HepG2 (cell line): ENCODE data around the gene UCHL3. TPM values are rescaled to one million over a fixed set of nuclear protein-coding genes. Genes with fewer than 3 reads are reported as not detected.
A peak's percentile ranks its signal among the peaks of the same experiment; 100 is the strongest.

Experiments used
- IKZF1 ChIP-seq: fragments of 450-650 bp; IDR thresholded peaks from 2 replicates; pipeline ENCODE4 v1.7.1; 2016
- KMT2A ChIP-seq: sonication (generic); formaldehyde crosslinking; IDR thresholded peaks from 2 replicates; pipeline ENCODE4 v1.4.0; 2020; ENCODE audit warnings: missing genetic modification reagents
- LCORL ChIP-seq, 2 experiments: fragments of 450-650 bp in 1 of 2; sonication (generic) in 1 of 2; formaldehyde crosslinking in 1 of 2; IDR thresholded peaks; 2 replicates each; pipeline versions ENCODE4 v1.5.0 to v1.6.1; 2017 to 2020; ENCODE audit warnings: antibody characterized with exemption in 1 of 2, missing genetic modification reagents in 1 of 2
- MXI1 ChIP-seq: IDR thresholded peaks from 3 replicates; pipeline ENCODE4 v1.6.1; 2012; ENCODE audit warnings: low read depth, low read length, inconsistent platforms, borderline replicate concordance
- NCOA1 ChIP-seq: sonication (generic); formaldehyde crosslinking; IDR thresholded peaks from 2 replicates; pipeline ENCODE4 v1.9.0; 2021; ENCODE audit warnings: missing genetic modification reagents
- NFKB2 ChIP-seq: sonication (generic); formaldehyde crosslinking; IDR thresholded peaks from 2 replicates; pipeline ENCODE4 v1.4.0; 2020; ENCODE audit warnings: missing genetic modification reagents, borderline replicate concordance
- SP140L ChIP-seq: sonication (generic); formaldehyde crosslinking; IDR thresholded peaks from 2 replicates; pipeline ENCODE4 v1.4.0; 2020; ENCODE audit warnings: missing genetic modification reagents, borderline replicate concordance
- TOPORS ChIP-seq: sonication (generic); formaldehyde crosslinking; IDR thresholded peaks from 2 replicates; pipeline ENCODE4 v1.8.0; 2023; ENCODE audit warnings: mild to moderate bottlenecking, missing genetic modification reagents
- YEATS4 ChIP-seq: sonication (generic); formaldehyde crosslinking; IDR thresholded peaks from 2 replicates; pipeline ENCODE4 v1.4.0; 2020; ENCODE audit warnings: missing genetic modification reagents, borderline replicate concordance
- ZBTB1 ChIP-seq: sonication (generic); formaldehyde crosslinking; IDR thresholded peaks from 2 replicates; pipeline ENCODE4 v1.4.0; 2020; ENCODE audit warnings: missing genetic modification reagents, borderline replicate concordance
- ZFP1 ChIP-seq: IDR thresholded peaks from 2 replicates; pipeline ENCODE4 v1.6.1; 2016
- ZNF207 ChIP-seq: fragments of 450-650 bp; IDR thresholded peaks from 2 replicates; pipeline ENCODE4 v1.6.1; 2016; ENCODE audit warnings: antibody characterized with exemption, borderline replicate concordance
- ZNF30 ChIP-seq: sonication (generic); formaldehyde crosslinking; IDR thresholded peaks from 2 replicates; pipeline ENCODE4 v1.5.0; 2020; ENCODE audit warnings: mild to moderate bottlenecking, missing genetic modification reagents
- ZNF432 ChIP-seq: sonication (generic); formaldehyde crosslinking; IDR thresholded peaks from 2 replicates; pipeline ENCODE4 v1.5.0; 2020; ENCODE audit warnings: missing genetic modification reagents, mild to moderate bottlenecking, borderline replicate concordance
- ZNF451 ChIP-seq: sonication (generic); formaldehyde crosslinking; IDR thresholded peaks from 2 replicates; pipeline ENCODE4 v1.5.0; 2020; ENCODE audit warnings: mild to moderate bottlenecking, missing genetic modification reagents
- ZNF549 ChIP-seq: sonication (generic); formaldehyde crosslinking; IDR thresholded peaks from 2 replicates; pipeline ENCODE4 v1.5.0; 2020; ENCODE audit warnings: missing genetic modification reagents
- polyA plus RNA-seq, 8 experiments: library from polyadenylated mRNA; depleted of rRNA in 3 of 8; stranded (reverse) in 7 of 8; unstranded in 1 of 8; fragments of >200 nt; fragmentation: Illumina TruSeq in 4 of 8; extraction: Trizol in 4 of 8; gene quantifications; 2 replicates each; pipeline versions ENCODE4 v1.2.1 to v1.2.3, GENCODE V29; 2011 to 2016; ENCODE audit warnings: low read depth in 4 of 8, missing spikeins in 1 of 8, mixed read lengths in 1 of 8; ENCODE audit not compliant: insufficient read depth in 1 of 8
- total RNA-seq, 5 experiments: library from RNA; depleted of rRNA; stranded (reverse); fragments of >200 nt; fragmentation: Illumina TruSeq; extraction: Trizol; gene quantifications; 2 replicates each; pipeline ENCODE4 v1.2.3, GENCODE V29; 2016; ENCODE audit warnings: low read depth in 1 of 5
- TF ChIP-seq, protein P1 (sequence below): sonication (generic); formaldehyde crosslinking; IDR thresholded peaks from 2 replicates; pipeline ENCODE4; 2020; ENCODE audit warnings: missing genetic modification reagents, mild to moderate bottlenecking, borderline replicate concordance
- TF ChIP-seq, protein P2 (sequence below): sonication (generic); formaldehyde crosslinking; IDR thresholded peaks from 2 replicates; pipeline ENCODE4 v1.4.0; 2020; ENCODE audit warnings: missing genetic modification reagents, borderline replicate concordance
- TF ChIP-seq, protein P3 (sequence below): sonication (generic); formaldehyde crosslinking; IDR thresholded peaks from 2 replicates; pipeline ENCODE4 v1.4.0; 2020; ENCODE audit warnings: mild to moderate bottlenecking, missing genetic modification reagents
- TF ChIP-seq, protein P4 (sequence below): sonication (generic); formaldehyde crosslinking; IDR thresholded peaks from 2 replicates; pipeline ENCODE4 v1.8.1; 2023; ENCODE audit warnings: missing genetic modification reagents, mild to moderate bottlenecking, borderline replicate concordance
- TF ChIP-seq, protein P5 (sequence below): sonication (generic); formaldehyde crosslinking; IDR thresholded peaks from 2 replicates; pipeline ENCODE4 v1.4.0; 2020; ENCODE audit warnings: mild to moderate bottlenecking, missing genetic modification reagents

UCHL3 gene
- total and polyA plus RNA-seq, 2 of the 13 experiments (the other 11 are each of a cell fraction or from before 2014, with no cell fraction given): 36.2 to 93.3 TPM

DNA sequence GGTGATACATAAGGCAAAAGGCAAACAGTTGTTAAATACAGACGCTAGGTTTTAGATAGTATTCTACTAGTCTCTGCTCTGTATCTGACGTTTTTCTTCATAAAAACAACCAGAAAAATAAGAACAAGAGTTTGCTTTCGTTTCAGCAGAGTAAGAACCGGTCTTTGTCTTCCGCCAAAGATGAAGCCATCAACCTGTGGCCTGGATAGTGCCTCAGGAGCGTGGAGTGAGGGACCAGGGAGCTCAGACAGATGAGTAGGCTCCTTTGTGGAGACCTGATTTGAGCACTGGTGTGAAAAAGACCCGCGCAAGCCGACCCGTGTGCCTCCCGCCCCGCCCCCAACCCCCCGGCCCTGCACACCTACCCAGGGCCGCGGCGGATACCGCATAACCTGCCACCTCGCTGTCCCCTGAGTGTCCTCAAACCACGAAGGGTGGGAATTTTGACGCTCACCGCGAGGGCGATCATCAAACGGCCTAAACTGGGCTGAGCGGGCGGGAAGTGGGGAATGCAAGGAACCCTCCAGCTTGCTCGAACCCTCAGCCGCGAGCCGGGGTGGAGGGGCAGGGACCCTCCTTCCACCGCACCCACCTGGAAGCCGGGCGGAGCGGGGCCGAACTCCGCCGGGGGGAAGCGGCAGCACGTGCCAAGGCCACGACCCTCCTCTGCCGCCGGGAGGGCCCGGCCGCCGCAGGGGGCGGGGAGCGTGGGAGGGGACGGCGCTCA is 85.7 kb downstream of the UCHL3 start (continued):
- TF ChIP-seq ZNF432 (CRISPR knock-in tag) (no peak), ZNF451 (peak; percentile 93; the same call in 1 of the 2 replicates), KMT2A (CRISPR knock-in tag) (no peak), IKZF1 (no peak), NCOA1 (no peak), MXI1 (no peak), ZFP1 (CRISPR knock-in tag) (no peak), ZNF549 (no peak), ZBTB1 (CRISPR knock-in tag) (no peak), ZNF207 (no peak), SP140L (CRISPR knock-in tag) (no peak), TOPORS (no peak; the same call in 1 of the 2 replicates), LCORL (IDR thresholded peaks at IDR 0.05) (no peak), LCORL (CRISPR knock-in tag; IDR thresholded peaks at IDR 0.05) (no peak; the same call in 1 of the 2 replicates), ZNF30 (no peak), NFKB2 (CRISPR knock-in tag) (peak; percentile 44; the same call in 1 of the 2 replicates), YEATS4 (CRISPR knock-in tag) (peak; percentile 28; the same call in 1 of the 2 replicates)
- TF ChIP-seq, protein P1, sequence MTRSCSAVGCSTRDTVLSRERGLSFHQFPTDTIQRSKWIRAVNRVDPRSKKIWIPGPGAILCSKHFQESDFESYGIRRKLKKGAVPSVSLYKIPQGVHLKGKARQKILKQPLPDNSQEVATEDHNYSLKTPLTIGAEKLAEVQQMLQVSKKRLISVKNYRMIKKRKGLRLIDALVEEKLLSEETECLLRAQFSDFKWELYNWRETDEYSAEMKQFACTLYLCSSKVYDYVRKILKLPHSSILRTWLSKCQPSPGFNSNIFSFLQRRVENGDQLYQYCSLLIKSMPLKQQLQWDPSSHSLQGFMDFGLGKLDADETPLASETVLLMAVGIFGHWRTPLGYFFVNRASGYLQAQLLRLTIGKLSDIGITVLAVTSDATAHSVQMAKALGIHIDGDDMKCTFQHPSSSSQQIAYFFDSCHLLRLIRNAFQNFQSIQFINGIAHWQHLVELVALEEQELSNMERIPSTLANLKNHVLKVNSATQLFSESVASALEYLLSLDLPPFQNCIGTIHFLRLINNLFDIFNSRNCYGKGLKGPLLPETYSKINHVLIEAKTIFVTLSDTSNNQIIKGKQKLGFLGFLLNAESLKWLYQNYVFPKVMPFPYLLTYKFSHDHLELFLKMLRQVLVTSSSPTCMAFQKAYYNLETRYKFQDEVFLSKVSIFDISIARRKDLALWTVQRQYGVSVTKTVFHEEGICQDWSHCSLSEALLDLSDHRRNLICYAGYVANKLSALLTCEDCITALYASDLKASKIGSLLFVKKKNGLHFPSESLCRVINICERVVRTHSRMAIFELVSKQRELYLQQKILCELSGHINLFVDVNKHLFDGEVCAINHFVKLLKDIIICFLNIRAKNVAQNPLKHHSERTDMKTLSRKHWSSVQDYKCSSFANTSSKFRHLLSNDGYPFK (CRISPR knock-in tag): no peak
- TF ChIP-seq, protein P2, sequence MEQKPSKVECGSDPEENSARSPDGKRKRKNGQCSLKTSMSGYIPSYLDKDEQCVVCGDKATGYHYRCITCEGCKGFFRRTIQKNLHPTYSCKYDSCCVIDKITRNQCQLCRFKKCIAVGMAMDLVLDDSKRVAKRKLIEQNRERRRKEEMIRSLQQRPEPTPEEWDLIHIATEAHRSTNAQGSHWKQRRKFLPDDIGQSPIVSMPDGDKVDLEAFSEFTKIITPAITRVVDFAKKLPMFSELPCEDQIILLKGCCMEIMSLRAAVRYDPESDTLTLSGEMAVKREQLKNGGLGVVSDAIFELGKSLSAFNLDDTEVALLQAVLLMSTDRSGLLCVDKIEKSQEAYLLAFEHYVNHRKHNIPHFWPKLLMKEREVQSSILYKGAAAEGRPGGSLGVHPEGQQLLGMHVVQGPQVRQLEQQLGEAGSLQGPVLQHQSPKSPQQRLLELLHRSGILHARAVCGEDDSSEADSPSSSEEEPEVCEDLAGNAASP (CRISPR knock-in tag): peak; percentile 41; the same call in 1 of the 2 replicates
- TF ChIP-seq, protein P3, sequence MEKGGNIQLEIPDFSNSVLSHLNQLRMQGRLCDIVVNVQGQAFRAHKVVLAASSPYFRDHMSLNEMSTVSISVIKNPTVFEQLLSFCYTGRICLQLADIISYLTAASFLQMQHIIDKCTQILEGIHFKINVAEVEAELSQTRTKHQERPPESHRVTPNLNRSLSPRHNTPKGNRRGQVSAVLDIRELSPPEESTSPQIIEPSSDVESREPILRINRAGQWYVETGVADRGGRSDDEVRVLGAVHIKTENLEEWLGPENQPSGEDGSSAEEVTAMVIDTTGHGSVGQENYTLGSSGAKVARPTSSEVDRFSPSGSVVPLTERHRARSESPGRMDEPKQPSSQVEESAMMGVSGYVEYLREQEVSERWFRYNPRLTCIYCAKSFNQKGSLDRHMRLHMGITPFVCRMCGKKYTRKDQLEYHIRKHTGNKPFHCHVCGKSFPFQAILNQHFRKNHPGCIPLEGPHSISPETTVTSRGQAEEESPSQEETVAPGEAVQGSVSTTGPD (CRISPR knock-in tag): no peak
- TF ChIP-seq, protein P4, sequence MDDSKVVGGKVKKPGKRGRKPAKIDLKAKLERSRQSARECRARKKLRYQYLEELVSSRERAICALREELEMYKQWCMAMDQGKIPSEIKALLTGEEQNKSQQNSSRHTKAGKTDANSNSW: peak; percentile 89; the same call in 1 of the 2 replicates
- TF ChIP-seq, protein P5, sequence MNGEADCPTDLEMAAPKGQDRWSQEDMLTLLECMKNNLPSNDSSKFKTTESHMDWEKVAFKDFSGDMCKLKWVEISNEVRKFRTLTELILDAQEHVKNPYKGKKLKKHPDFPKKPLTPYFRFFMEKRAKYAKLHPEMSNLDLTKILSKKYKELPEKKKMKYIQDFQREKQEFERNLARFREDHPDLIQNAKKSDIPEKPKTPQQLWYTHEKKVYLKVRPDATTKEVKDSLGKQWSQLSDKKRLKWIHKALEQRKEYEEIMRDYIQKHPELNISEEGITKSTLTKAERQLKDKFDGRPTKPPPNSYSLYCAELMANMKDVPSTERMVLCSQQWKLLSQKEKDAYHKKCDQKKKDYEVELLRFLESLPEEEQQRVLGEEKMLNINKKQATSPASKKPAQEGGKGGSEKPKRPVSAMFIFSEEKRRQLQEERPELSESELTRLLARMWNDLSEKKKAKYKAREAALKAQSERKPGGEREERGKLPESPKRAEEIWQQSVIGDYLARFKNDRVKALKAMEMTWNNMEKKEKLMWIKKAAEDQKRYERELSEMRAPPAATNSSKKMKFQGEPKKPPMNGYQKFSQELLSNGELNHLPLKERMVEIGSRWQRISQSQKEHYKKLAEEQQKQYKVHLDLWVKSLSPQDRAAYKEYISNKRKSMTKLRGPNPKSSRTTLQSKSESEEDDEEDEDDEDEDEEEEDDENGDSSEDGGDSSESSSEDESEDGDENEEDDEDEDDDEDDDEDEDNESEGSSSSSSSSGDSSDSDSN: peak; percentile 51; the same call in 1 of the 2 replicates
